Neural cell (in vitro differentiated cells): Measurements from ENCODE around the gene ADGRA1.
"Not testable (repeated sequence)": the region's sequence is repeated elsewhere in the genome, so short reads cannot be mapped to it uniquely, and the experiment has no call there.

ENCODE experiments used
- EZH2 ChIP-seq: fragments of 200-600, 300-800 bp; shearing (Covaris generic), sonication (generic); IDR thresholded peaks from 2 replicates; pipeline ENCODE4 v1.6.1; 2014; ENCODE audit warnings: antibody characterized with exemption, low read length, borderline replicate concordance, mild to moderate bottlenecking; ENCODE audit not compliant: insufficient read depth, poor library complexity, severe bottlenecking
- POLR2AphosphoS5 ChIP-seq: IDR thresholded peaks from 2 replicates; pipeline ENCODE4 v1.6.1; 2012
- RAD21 ChIP-seq: fragments of 450-650 bp; conservative IDR thresholded peaks from 2 replicates; pipeline ENCODE4 v1.6.1; 2014; ENCODE audit warnings: antibody characterized with exemption, mild to moderate bottlenecking, moderate library complexity

DNA sequence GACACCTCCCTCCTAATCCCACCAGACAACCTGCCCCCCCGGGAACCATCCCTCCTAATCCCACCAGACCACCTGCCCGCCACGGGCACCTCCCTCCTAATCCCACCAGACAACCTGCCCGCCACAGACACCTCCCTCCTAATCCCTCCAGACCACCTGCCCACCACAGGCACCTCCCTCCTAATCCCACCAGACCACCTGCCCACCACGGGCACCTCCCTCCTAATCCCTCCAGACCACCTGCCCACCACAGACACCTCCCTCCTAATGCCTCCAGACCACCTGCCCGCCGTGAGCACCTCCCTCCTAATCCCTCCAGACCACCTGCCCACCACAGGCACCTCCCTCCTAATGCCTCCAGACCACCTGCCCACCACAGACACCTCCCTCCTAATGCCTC is 23.9 kb downstream of the ADGRA1 start:
- TF ChIP-seq RAD21, POLR2AphosphoS5, EZH2: not testable (repeated sequence)
